HEK293 (cell line): ENCODE results near the gene ERI3.

Source experiments
- CTCF ChIP-seq: fragments of 450-650 bp; formaldehyde crosslinking; IDR thresholded peaks from 2 replicates; pipeline ENCODE4 v1.5.1; 2016; ENCODE audit warnings: missing biosample characterization, missing genetic modification characterization
- ZNF248 ChIP-seq: fragments of 450-650 bp; formaldehyde crosslinking; IDR thresholded peaks from 2 replicates; pipeline ENCODE4 v1.5.1; 2017; ENCODE audit warnings: missing biosample characterization, missing genetic modification characterization
- ZNF747 ChIP-seq: fragments of 450-650 bp; formaldehyde crosslinking; IDR thresholded peaks from 2 replicates; pipeline ENCODE4 v1.5.1; 2016; ENCODE audit warnings: missing biosample characterization, missing genetic modification characterization

- TF ChIP-seq CTCF (tag by site-specific recombination) = no peak
- TF ChIP-seq ZNF747 = no peak
- no peak for TF ChIP-seq ZNF248 (tag by site-specific recombination)
Measured at GRCh38 chr1:44219301-44219626, 135.8 kb downstream of the ERI3 start.
